Mesothelial cell of epicardium (in vitro differentiated cells): Measurements from ENCODE around the gene TMEM134. TPM values are rescaled to one million over a fixed set of nuclear protein-coding genes. Genes with fewer than 3 reads are reported as not detected.

Source experiments
- DNase-seq, 2 experiments: peaks; one replicate each; pipeline ENCODE4 v3.0.0; 2021; ENCODE audit warnings: low spot score in 2 of 2; ENCODE audit not compliant: unreplicated experiment in 2 of 2
- H3K27ac Mint-ChIP-seq: 2 replicates; pipeline ENCODE4 v1.8.0; 2021; ENCODE audit warnings: mixed read lengths
- H3K27me3 Mint-ChIP-seq: 2 replicates; pipeline ENCODE4 v1.8.0; 2021; ENCODE audit warnings: low read depth, mixed read lengths
- H3K36me3 Mint-ChIP-seq: 2 replicates; pipeline ENCODE4 v1.8.0; 2021; ENCODE audit warnings: mixed read lengths
- H3K4me1 Mint-ChIP-seq: 2 replicates; pipeline ENCODE4 v1.8.0; 2021; ENCODE audit warnings: mixed read lengths
- H3K4me3 Mint-ChIP-seq: 2 replicates; pipeline ENCODE4 v1.8.0; 2021; ENCODE audit warnings: mild to moderate bottlenecking, moderate library complexity, mixed read lengths
- H3K9me3 Mint-ChIP-seq: 2 replicates; pipeline ENCODE4 v1.8.0; 2021; ENCODE audit warnings: mixed read lengths
- CTCF ChIP-seq: fragments of 200-600 bp; sonication (generic); IDR thresholded peaks from one replicate; pipeline ENCODE4 v1.5.0; 2021; ENCODE audit warnings: antibody characterized with exemption; ENCODE audit not compliant: unreplicated experiment
- microRNA-seq: library from miRNA; unstranded; fragments of <30 nt; microRNA quantifications from one replicate; pipeline ENCODE4 v1.2.0, GENCODE V29; 2021; ENCODE audit warnings: inconsistent platforms, mixed read lengths
- total RNA-seq: library from RNA; stranded (reverse); gene quantifications from 3 replicates; pipeline ENCODE4 v1.2.1, GENCODE V29; 2021

The TMEM134 gene
- total RNA-seq, 1 donor from 2014 or later, result 69.3 TPM

DNA sequence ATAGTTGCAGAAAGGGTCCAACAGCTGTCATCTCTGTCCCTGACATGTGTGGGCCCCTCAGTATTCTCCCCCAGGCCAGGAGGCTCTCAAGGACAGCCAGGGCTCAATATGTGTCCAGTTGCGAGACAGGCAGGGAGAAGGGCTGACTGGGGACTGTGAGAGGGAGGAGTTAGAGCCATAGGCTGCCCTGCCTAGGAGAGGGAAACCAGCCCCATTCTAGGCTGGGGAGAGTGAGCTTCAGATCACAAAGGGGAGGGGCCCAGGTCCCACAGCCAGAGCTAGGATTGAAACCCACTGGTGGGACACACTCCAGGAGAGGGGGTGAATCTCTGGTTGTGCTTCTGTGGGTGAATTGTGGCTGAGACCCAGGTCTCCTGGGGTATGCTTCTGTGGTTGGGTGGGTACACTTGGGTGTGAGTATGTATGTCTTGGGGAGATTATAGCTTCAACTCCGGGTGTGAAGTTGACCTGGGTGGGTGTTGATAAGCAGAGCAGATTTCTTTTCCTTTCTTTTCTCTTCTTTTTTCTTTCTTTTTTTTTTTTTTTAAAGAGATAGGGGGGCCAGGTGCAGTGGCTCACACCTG, 55.7 kb downstream of the TMEM134 start:
- Mint-ChIP-seq H3K4me3 (peak overlapping the region; percentile 24), H3K4me1 (peaks cover 17% of the 10 kb centered on the region), H3K27ac (peak overlapping the region; percentile 3), H3K36me3 (no peaks in the 10 kb centered on the region), H3K27me3 (peaks cover 53% of the 10 kb centered on the region), H3K9me3 (no peaks in the 10 kb centered on the region)
- no peak for DNase-seq
- no peak for TF ChIP-seq CTCF

DNA sequence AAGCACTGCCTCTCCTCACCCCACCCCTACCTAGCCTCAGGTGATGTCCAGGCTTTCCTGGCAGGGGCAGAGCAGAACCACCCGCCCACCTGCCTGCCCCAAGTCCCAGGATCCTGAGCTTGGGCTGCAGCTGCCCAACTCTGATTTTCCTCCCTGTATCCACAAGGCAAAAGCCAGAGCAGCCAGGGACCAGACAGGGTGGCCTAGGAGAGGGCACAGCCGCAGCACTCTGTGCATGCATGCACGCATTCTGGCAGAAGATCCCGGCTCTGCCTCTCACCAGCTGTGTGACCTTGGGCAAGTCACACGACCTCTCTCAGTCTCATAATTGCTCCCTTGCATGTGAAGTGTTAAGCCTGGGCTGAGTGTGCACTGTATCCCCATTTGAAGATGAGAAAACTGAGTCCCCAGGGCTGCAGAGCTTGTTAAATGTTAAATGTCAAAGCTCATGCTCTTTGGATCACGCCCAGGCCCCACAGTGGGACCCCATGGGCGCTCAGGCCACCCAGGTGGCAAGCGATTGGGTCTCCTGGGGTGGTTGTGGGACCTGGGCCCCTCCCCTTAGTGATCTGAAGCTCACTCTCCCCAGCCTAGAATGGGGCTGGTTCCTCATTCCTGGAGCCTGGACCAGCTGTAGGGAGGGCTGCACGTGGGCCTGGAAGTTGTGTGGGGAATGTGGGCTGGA, 56.4 kb downstream of the TMEM134 start:
- peaks cover 56% of the 10 kb centered on the region for H3K27me3 Mint-ChIP-seq
- TF ChIP-seq CTCF, result no peak

GRCh38 chr11:67411785-67412152, 57.3 kb downstream of the TMEM134 start:
- H3K27ac Mint-ChIP-seq, result no peak overlapping the region
- H3K36me3 Mint-ChIP-seq, result no peaks in the 10 kb centered on the region
- peaks cover 18% of the 10 kb centered on the region for H3K4me1 Mint-ChIP-seq
- H3K27me3 Mint-ChIP-seq, result peaks cover 58% of the 10 kb centered on the region
- H3K9me3 Mint-ChIP-seq, result no peaks in the 10 kb centered on the region
- no peak overlapping the region for H3K4me3 Mint-ChIP-seq
- no peak for TF ChIP-seq CTCF
- no peak for DNase-seq

More for the DNA sequence above, 56.4 kb downstream of the TMEM134 start:
- H3K4me3 Mint-ChIP-seq, result no peak overlapping the region
- H3K4me1 Mint-ChIP-seq, result peaks cover 17% of the 10 kb centered on the region
- no peak overlapping the region for H3K27ac Mint-ChIP-seq
- DNase-seq, result no peak
- no peaks in the 10 kb centered on the region for H3K9me3 Mint-ChIP-seq
- no peaks in the 10 kb centered on the region for H3K36me3 Mint-ChIP-seq

Small RNA genes lying within 50 kb of the gene (microRNA-seq; reads per million reads assigned to microRNA genes)
- 0.88 reads per million for gene MIR6752

Other genes starting within 250 kb of the TMEM134 start
- 46.4 to 48.4 TPM (median 46.5 TPM) in 3 replicates for gene GRK2, start 202.8 kb downstream of the TMEM134 start, total RNA-seq
- 71.3 to 78.5 TPM (median 76.5 TPM) in 3 replicates for gene ANKRD13D, start 179.9 kb downstream of the TMEM134 start, total RNA-seq
- gene SSH3, start 165.7 kb downstream of the TMEM134 start, total RNA-seq, result 50.4 to 59.0 TPM (median 55.4 TPM) in 3 replicates
- gene POLD4, start 115.7 kb downstream of the TMEM134 start, total RNA-seq, result 32.0 to 37.9 TPM (median 32.2 TPM) in 3 replicates
- 5.9 to 6.3 TPM (median 6.1 TPM) in 3 replicates for gene CLCF1, start 95.7 kb downstream of the TMEM134 start, total RNA-seq
- 44.7 to 48.8 TPM (median 48.7 TPM) in 3 replicates for gene RAD9A, start 77.3 kb downstream of the TMEM134 start, total RNA-seq
- 103 to 107 TPM (median 103 TPM) in 3 replicates for gene PPP1CA, start 67.4 kb downstream of the TMEM134 start, total RNA-seq
- gene TBC1D10C, start 65.2 kb downstream of the TMEM134 start, total RNA-seq, result 0.41 to 0.82 TPM (median 0.74 TPM) in 3 replicates
- gene CARNS1, start 53.6 kb downstream of the TMEM134 start, total RNA-seq, result 19.5 to 24.6 TPM (median 21.1 TPM) in 3 replicates
- 59.7 to 63.1 TPM (median 62.2 TPM) in 3 replicates for gene RPS6KB2, start 40.8 kb downstream of the TMEM134 start, total RNA-seq
- 1.4 to 1.8 TPM (median 1.6 TPM) in 3 replicates for gene PTPRCAP, start 31.6 kb downstream of the TMEM134 start, total RNA-seq
- 70.2 to 75.7 TPM (median 71.7 TPM) in 3 replicates for gene CORO1B, start 25.8 kb downstream of the TMEM134 start, total RNA-seq
- gene GPR152, start 16.5 kb downstream of the TMEM134 start, total RNA-seq, result 0.16 TPM in 1 of 3 replicates, not detected in the others
- gene CABP4, start 13.9 kb downstream of the TMEM134 start, total RNA-seq, result 0.29 to 0.43 TPM (median 0.33 TPM) in 3 replicates
- 43.6 to 45.2 TPM (median 44.6 TPM) in 3 replicates for gene AIP, start 13.8 kb upstream of the TMEM134 start, total RNA-seq
- gene PITPNM1, start 36.1 kb upstream of the TMEM134 start, total RNA-seq, result 54.9 to 56.0 TPM (median 55.8 TPM) in 3 replicates
- gene CDK2AP2, start 38.9 kb upstream of the TMEM134 start, total RNA-seq, result 16.6 to 17.6 TPM (median 17.4 TPM) in 3 replicates
- gene CABP2, start 54.2 kb upstream of the TMEM134 start, total RNA-seq, result not detected in 3 replicates
- 875 to 906 TPM (median 905 TPM) in 3 replicates for gene GSTP1, start 114.6 kb upstream of the TMEM134 start, total RNA-seq
- 179 to 187 TPM (median 180 TPM) in 3 replicates for gene NDUFV1, start 137.7 kb upstream of the TMEM134 start, total RNA-seq
- gene NUDT8, start 160.7 kb upstream of the TMEM134 start, total RNA-seq, result 5.0 to 6.2 TPM (median 5.6 TPM) in 3 replicates
- gene TBX10, start 170.5 kb upstream of the TMEM134 start, total RNA-seq, result not detected in 3 replicates
- gene ACY3, start 181.5 kb upstream of the TMEM134 start, total RNA-seq, result not detected in 3 replicates
- 2.5 to 3.1 TPM (median 2.7 TPM) in 3 replicates for gene ALDH3B2, start 205.4 kb upstream of the TMEM134 start, total RNA-seq